ENCODE data around the gene WDR44. TPM values are rescaled to one million over a fixed set of nuclear protein-coding genes. Genes with fewer than 3 reads are reported as not detected.

Gene WDR44
- total RNA-seq, 1 experiment from 2014 or later, result 13.2 TPM

DNA sequence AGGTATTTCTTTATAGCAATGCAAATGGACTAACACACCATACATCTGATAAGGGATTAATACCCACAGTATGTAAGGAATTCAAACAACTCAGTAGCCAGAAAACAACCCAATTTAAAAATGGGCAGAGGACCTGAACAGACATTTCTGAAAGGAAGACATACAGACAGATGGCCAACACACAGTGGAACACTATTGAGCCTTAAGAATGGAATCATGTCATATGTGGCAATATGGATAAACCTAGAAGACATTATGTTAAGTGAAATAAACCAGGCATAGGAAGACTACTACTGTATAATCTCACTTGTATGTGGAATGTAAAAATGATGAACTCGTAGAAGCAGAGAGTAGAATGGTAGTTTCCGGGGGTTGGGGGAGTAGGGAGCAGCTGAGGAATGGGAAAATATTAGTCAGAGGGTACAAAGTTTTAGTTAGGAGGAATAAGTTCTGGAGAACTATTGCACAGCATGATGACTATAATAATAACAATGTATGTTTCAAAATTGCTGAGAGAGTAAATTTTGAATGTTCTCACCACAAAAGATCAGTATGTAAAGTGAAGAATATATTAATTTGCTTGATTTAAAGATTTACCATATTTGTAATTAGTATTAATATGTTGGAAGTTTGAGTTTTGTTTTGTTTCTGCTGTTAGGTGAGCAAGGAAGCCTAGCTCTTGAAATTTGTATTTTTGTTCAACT, 25.2 kb downstream of the WDR44 start:
- POLR2A ChIA-PET, result interaction anchor here (0.7 to 2.3 kb wide), 5 partner anchors 9 to 1269 kb away, joined by 3 to 7 read pairs (median 3); partner anchors contain the start of gene WDR44
- Mint-ChIP-seq H3K27ac (ENCODE audit: low read depth, unreplicated experiment) (peak overlapping the region; percentile 8), H3K4me1 (ENCODE audit: insufficient read depth, unreplicated experiment) (no peaks in the 10 kb centered on the region), H3K36me3 (ENCODE audit: insufficient read depth, unreplicated experiment) (no peaks in the 10 kb centered on the region), H3K4me3 (ENCODE audit: unreplicated experiment) (no peak overlapping the region), H3K27me3 (ENCODE audit: insufficient read depth, unreplicated experiment) (no peaks in the 10 kb centered on the region), H3K9me3 (ENCODE audit: unreplicated experiment) (no peaks in the 10 kb centered on the region)
- intact Hi-C loops (cut with micrococcal nuclease), result no loop called here
- CTCF ChIA-PET, result no interaction called here
- TF ChIP-seq, protein P1, sequence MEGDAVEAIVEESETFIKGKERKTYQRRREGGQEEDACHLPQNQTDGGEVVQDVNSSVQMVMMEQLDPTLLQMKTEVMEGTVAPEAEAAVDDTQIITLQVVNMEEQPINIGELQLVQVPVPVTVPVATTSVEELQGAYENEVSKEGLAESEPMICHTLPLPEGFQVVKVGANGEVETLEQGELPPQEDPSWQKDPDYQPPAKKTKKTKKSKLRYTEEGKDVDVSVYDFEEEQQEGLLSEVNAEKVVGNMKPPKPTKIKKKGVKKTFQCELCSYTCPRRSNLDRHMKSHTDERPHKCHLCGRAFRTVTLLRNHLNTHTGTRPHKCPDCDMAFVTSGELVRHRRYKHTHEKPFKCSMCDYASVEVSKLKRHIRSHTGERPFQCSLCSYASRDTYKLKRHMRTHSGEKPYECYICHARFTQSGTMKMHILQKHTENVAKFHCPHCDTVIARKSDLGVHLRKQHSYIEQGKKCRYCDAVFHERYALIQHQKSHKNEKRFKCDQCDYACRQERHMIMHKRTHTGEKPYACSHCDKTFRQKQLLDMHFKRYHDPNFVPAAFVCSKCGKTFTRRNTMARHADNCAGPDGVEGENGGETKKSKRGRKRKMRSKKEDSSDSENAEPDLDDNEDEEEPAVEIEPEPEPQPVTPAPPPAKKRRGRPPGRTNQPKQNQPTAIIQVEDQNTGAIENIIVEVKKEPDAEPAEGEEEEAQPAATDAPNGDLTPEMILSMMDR (IDR thresholded peaks at IDR 0.05; ENCODE audit: unreplicated experiment), result no peak
- no peak for DNase-seq (ENCODE audit: unreplicated experiment)
- no TSS peak for BruUV-seq (replicated peaks)

DNA sequence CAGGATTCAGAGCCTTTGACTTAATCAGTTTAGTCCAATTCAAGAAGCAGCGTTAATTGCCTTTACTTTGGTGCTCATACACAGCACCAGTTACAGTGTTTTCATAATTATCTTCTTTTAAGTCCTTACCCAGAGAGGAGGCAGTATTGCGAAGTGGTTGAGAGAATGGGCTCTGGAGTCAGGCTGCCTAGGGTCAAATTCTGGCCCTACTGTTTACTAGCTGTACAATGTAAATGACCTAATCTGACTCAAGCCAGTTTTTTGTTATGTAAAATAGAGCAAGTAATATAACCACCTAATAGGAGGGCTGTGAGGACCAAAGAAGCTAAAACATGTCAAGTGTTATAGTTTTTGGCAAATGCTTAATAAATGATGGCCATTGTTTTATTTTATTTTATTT, 27.6 kb downstream of the WDR44 start:
- H3K27ac Mint-ChIP-seq (ENCODE audit: low read depth, unreplicated experiment), result no peak overlapping the region
- intact Hi-C loops (cut with micrococcal nuclease), result no loop called here
- DNase-seq (ENCODE audit: unreplicated experiment), result no peak
- H3K9me3 Mint-ChIP-seq (ENCODE audit: unreplicated experiment), result no peaks in the 10 kb centered on the region
- no peaks in the 10 kb centered on the region for H3K4me1 Mint-ChIP-seq (ENCODE audit: insufficient read depth, unreplicated experiment)
- no peaks in the 10 kb centered on the region for H3K36me3 Mint-ChIP-seq (ENCODE audit: insufficient read depth, unreplicated experiment)
- ChIA-PET POLR2A (interaction anchor here (1.2 kb wide), 1 partner anchor 26 kb away, joined by 3 read pairs; no protein-coding TSS in a partner anchor), CTCF (interaction anchor here (0.7 to 1.4 kb wide), 2 partner anchors 21 to 48 kb away, joined by 3 to 4 read pairs; no protein-coding TSS in a partner anchor)
- BruUV-seq (replicated peaks), result no TSS peak
- no peaks in the 10 kb centered on the region for H3K27me3 Mint-ChIP-seq (ENCODE audit: insufficient read depth, unreplicated experiment)
- TF ChIP-seq, protein P1 (IDR thresholded peaks at IDR 0.05; ENCODE audit: unreplicated experiment), result no peak
- H3K4me3 Mint-ChIP-seq (ENCODE audit: unreplicated experiment), result no peak overlapping the region

GRCh38 chrX:118383120-118383519, 37.2 kb downstream of the WDR44 start:
- Mint-ChIP-seq H3K27me3 (ENCODE audit: insufficient read depth, unreplicated experiment) (peaks cover 12% of the 10 kb centered on the region), H3K9me3 (ENCODE audit: unreplicated experiment) (no peaks in the 10 kb centered on the region), H3K4me3 (ENCODE audit: unreplicated experiment) (no peak overlapping the region), H3K36me3 (ENCODE audit: insufficient read depth, unreplicated experiment) (peaks cover 18% of the 10 kb centered on the region), H3K27ac (ENCODE audit: low read depth, unreplicated experiment) (no peak overlapping the region), H3K4me1 (ENCODE audit: insufficient read depth, unreplicated experiment) (no peaks in the 10 kb centered on the region)
- ChIA-PET POLR2A (interaction anchor here (1.6 kb wide), 1 partner anchor 11 kb away, joined by 4 read pairs; no protein-coding TSS in a partner anchor), CTCF (no interaction called here)
- peak; percentile 5 for DNase-seq (ENCODE audit: unreplicated experiment)
- no TSS peak for BruUV-seq (replicated peaks)
- intact Hi-C loops (cut with micrococcal nuclease), result no loop called here
- TF ChIP-seq, protein P1 (IDR thresholded peaks at IDR 0.05; ENCODE audit: unreplicated experiment), result no peak

DNA sequence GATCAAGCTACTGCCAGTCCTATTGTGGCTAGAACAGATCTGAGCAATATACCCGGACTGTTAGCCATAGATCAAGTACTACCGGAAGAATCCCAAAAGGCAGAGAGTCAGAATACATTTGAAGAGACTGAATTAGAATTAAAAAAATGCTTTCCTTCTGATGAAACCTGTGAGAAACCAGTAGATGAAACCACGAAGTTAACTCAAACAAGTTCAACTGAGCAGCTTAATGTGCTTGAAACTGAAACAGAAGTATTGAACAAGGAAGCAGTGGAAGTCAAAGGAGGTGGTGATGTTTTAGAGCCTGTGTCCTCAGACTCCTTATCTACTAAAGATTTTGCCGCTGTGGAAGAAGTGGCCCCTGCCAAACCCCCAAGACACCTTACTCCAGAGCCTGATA, 46.8 kb downstream of the WDR44 start:
- H3K4me3 Mint-ChIP-seq (ENCODE audit: unreplicated experiment), result no peak overlapping the region
- H3K27ac Mint-ChIP-seq (ENCODE audit: low read depth, unreplicated experiment), result no peak overlapping the region
- no TSS peak for BruUV-seq (replicated peaks)
- TF ChIP-seq, protein P1 (IDR thresholded peaks at IDR 0.05; ENCODE audit: unreplicated experiment), result no peak
- H3K36me3 Mint-ChIP-seq (ENCODE audit: insufficient read depth, unreplicated experiment), result peaks cover 17% of the 10 kb centered on the region
- intact Hi-C loops (cut with micrococcal nuclease), result no loop called here
- POLR2A ChIA-PET, result no interaction called here
- CTCF ChIA-PET, result interaction anchor here (1.1 kb wide), 1 partner anchor 67 kb away, joined by 5 read pairs; no protein-coding TSS in a partner anchor
- no peak for DNase-seq (ENCODE audit: unreplicated experiment)
- H3K9me3 Mint-ChIP-seq (ENCODE audit: unreplicated experiment), result no peaks in the 10 kb centered on the region
- no peaks in the 10 kb centered on the region for H3K4me1 Mint-ChIP-seq (ENCODE audit: insufficient read depth, unreplicated experiment)
- H3K27me3 Mint-ChIP-seq (ENCODE audit: insufficient read depth, unreplicated experiment), result peaks cover 12% of the 10 kb centered on the region

Data from MCF 10A (cell line).